Common myeloid progenitor, CD34-positive (primary cell): ENCODE measurements around the gene IL1RL2.

ENCODE experiments used
- CTCF ChIA-PET: fragments of 350-600 bp; sonication (Branson Sonifier 250); formaldehyde crosslinking; loops from one replicate; lab custom pipeline; 2021; ENCODE audit warnings: antibody characterized with exemption; lab: Charles Lee
- POLR2A ChIA-PET: fragments of 350-600 bp; sonication (Branson Sonifier 250); formaldehyde crosslinking; loops from one replicate; lab custom pipeline; 2021; ENCODE audit warnings: antibody characterized with exemption; lab: Charles Lee
- DNase-seq, 3 donors: peaks; one replicate each; pipeline versions ENCODE4 v3.0.0 to v3.0.0-alpha.2; 2013
- H3K27ac ChIP-seq, 2 experiments: 1 replicate in 1 of 2; 2 replicates in 1 of 2; pipeline ENCODE4 v1.7.0; 2013; ENCODE audit warnings: inconsistent platforms in 2 of 2, low read length in 2 of 2, mild to moderate bottlenecking in 2 of 2, low read depth in 1 of 2, moderate library complexity in 1 of 2; ENCODE audit not compliant: severe bottlenecking in 2 of 2, insufficient read depth in 1 of 2, poor library complexity in 1 of 2
- H3K27me3 ChIP-seq, 5 experiments: replicated peaks in 2 of 5; 1 replicate in 3 of 5; 2 replicates in 2 of 5; pipeline versions ENCODE4 v1.6.1 to v1.7.0; 2013; ENCODE audit warnings: low read length in 4 of 5, mild to moderate bottlenecking in 2 of 5, moderate library complexity in 2 of 5, inconsistent platforms in 1 of 5; ENCODE audit not compliant: insufficient read depth in 5 of 5, control insufficient read depth in 4 of 5
- H3K36me3 ChIP-seq, 4 experiments: 1 replicate in 2 of 4; 2 replicates in 2 of 4; pipeline versions ENCODE4 v1.6.1 to v1.7.0; 2013; ENCODE audit warnings: low read length in 3 of 4, control low read depth in 1 of 4, mild to moderate bottlenecking in 1 of 4; ENCODE audit not compliant: control insufficient read depth in 4 of 4, insufficient read depth in 4 of 4
- H3K4me1 ChIP-seq, 4 experiments: 1 replicate in 3 of 4; 2 replicates in 1 of 4; pipeline versions ENCODE4 v1.6.1 to v1.7.1; 2013; ENCODE audit warnings: low read length in 3 of 4, mild to moderate bottlenecking in 3 of 4, control low read depth in 1 of 4, inconsistent platforms in 1 of 4, moderate library complexity in 1 of 4; ENCODE audit not compliant: control insufficient read depth in 4 of 4, insufficient read depth in 4 of 4; ENCODE audit errors: control extremely low read depth in 1 of 4
- H3K4me3 ChIP-seq, 7 experiments: 1 replicate in 4 of 7; 2 replicates in 3 of 7; pipeline versions ENCODE4 v1.5.1 to v1.7.0; 2013; ENCODE audit warnings: mild to moderate bottlenecking in 7 of 7, low read length in 6 of 7, moderate library complexity in 6 of 7, inconsistent platforms in 2 of 7, low read depth in 2 of 7, control low read depth in 1 of 7; ENCODE audit not compliant: insufficient read depth in 4 of 7, control insufficient read depth in 1 of 7; ENCODE audit errors: extremely low read depth in 1 of 7
- H3K9me3 ChIP-seq, 5 experiments: 1 replicate in 4 of 5; 2 replicates in 1 of 5; pipeline versions ENCODE4 v1.6.1 to v1.7.1; 2013; ENCODE audit warnings: low read length in 4 of 5, mild to moderate bottlenecking in 2 of 5, inconsistent platforms in 1 of 5, low read depth in 1 of 5, moderate library complexity in 1 of 5; ENCODE audit not compliant: control insufficient read depth in 4 of 5, insufficient read depth in 2 of 5; ENCODE audit errors: control extremely low read depth in 1 of 5
- WGBS: methylation state at CpG from one replicate; pipeline ENCODE4 v1.1.5; 2013; ENCODE audit not compliant: insufficient coverage; 5-methylcytosine and 5-hydroxymethylcytosine counted together

The IL1RL2 gene

GRCh38 chr2:102191501-102191900 is 4.7 kb downstream of the IL1RL2 start:
- peaks cover 0 to 9% (median 4%) of the 10 kb centered on the region in 4 experiments for H3K4me1 ChIP-seq
- ChIA-PET CTCF (interaction anchor here (1.3 kb wide), 1 partner anchor 49 kb away, joined by 4 read pairs; no protein-coding TSS in a partner anchor), POLR2A (no interaction called here)
- no peaks in the 10 kb centered on the region for H3K9me3 ChIP-seq
- no CpG with 5 or more reads among the region's 1 CpG for WGBS
- DNase-seq, result no peak
- peaks cover 0 to 14% (median 0%) of the 10 kb centered on the region in 5 experiments for H3K27me3 ChIP-seq
- no peaks in the 10 kb centered on the region for H3K36me3 ChIP-seq
- no peak overlapping the region for H3K27ac ChIP-seq
- H3K4me3 ChIP-seq, result no peak overlapping the region

- Histone ChIP-seq H3K27ac (no peak overlapping the region), H3K4me3 (no peak overlapping the region), H3K36me3 (no peaks in the 10 kb centered on the region), H3K4me1 (peaks cover 0 to under 1% (median 0%) of the 10 kb centered on the region in 4 experiments), H3K9me3 (no peaks in the 10 kb centered on the region), H3K27me3 (peaks cover 0 to 2% (median 0%) of the 10 kb centered on the region in 5 experiments)
- ChIA-PET POLR2A (no interaction called here), CTCF (interaction anchor here (1.3 kb wide), 1 partner anchor 47 kb away, joined by 4 read pairs; no protein-coding TSS in a partner anchor)
- no peak for DNase-seq
- WGBS, result 100% methylated on average over 1 of the region's 1 CpG
These were observed 6.3 kb downstream of the IL1RL2 start for GRCh38 chr2:102193074-102193473.

- WGBS, result 75% methylated on average over 2 of the region's 5 CpGs
- CTCF ChIA-PET, result no interaction called here
- no peaks in the 10 kb centered on the region for H3K9me3 ChIP-seq
These were observed 7.9 kb downstream of the IL1RL2 start for GRCh38 chr2:102194609-102195268.

GRCh38 chr2:102197389-102198137 is 10.7 kb downstream of the IL1RL2 start:
- Histone ChIP-seq H3K4me3 (no peak overlapping the region), H3K36me3 (no peaks in the 10 kb centered on the region), H3K4me1 (no peaks in the 10 kb centered on the region), H3K9me3 (no peaks in the 10 kb centered on the region), H3K27ac (no peak overlapping the region), H3K27me3 (no peaks in the 10 kb centered on the region)
- ChIA-PET CTCF (interaction anchor here (1.0 to 1.3 kb wide), 2 partner anchors 15 to 43 kb away, joined by 3 read pairs; no protein-coding TSS in a partner anchor), POLR2A (no interaction called here)
- 71% methylated on average over 3 of the region's 5 CpGs for WGBS
- DNase-seq, result no peak

More at GRCh38 chr2:102194609-102195268, 7.9 kb downstream of the IL1RL2 start:
- no peaks in the 10 kb centered on the region for H3K4me1 ChIP-seq
- H3K36me3 ChIP-seq, result no peaks in the 10 kb centered on the region
- H3K4me3 ChIP-seq, result no peak overlapping the region
- POLR2A ChIA-PET, result no interaction called here
- no peak overlapping the region for H3K27ac ChIP-seq
- no peak for DNase-seq
- H3K27me3 ChIP-seq, result no peaks in the 10 kb centered on the region

GRCh38 chr2:102200539-102200938 is 13.7 kb downstream of the IL1RL2 start:
- ChIA-PET CTCF (interaction anchor here (0.6 to 3.2 kb wide), 2 partner anchors 40 to 1168 kb away, joined by 3 to 11 read pairs; no protein-coding TSS in a partner anchor), POLR2A (no interaction called here)
- no peak for DNase-seq
- Histone ChIP-seq H3K4me1 (no peaks in the 10 kb centered on the region), H3K9me3 (peaks cover 0 to 2% (median 0%) of the 10 kb centered on the region in 5 experiments), H3K27ac (no peak overlapping the region), H3K27me3 (no peaks in the 10 kb centered on the region), H3K36me3 (no peaks in the 10 kb centered on the region), H3K4me3 (no peak overlapping the region)
- WGBS, result no CpG with 5 or more reads among the region's 1 CpG

- Histone ChIP-seq H3K9me3 (peaks cover 0 to 2% (median 2%) of the 10 kb centered on the region in 5 experiments), H3K4me1 (no peaks in the 10 kb centered on the region), H3K4me3 (no peak overlapping the region), H3K36me3 (no peaks in the 10 kb centered on the region), H3K27ac (no peak overlapping the region), H3K27me3 (no peaks in the 10 kb centered on the region)
- POLR2A ChIA-PET, result no interaction called here
- CTCF ChIA-PET, result no interaction called here
- no peak for DNase-seq
These were observed 17.8 kb downstream of the IL1RL2 start for GRCh38 chr2:102204638-102205037.
